T-helper 2 cell (primary cell): Measurements from ENCODE around the gene XIST.
"Not testable (repeated sequence)": the region's sequence is repeated elsewhere in the genome, so short reads cannot be mapped to it uniquely, and the experiment has no call there.

Source experiments
- DNase-seq, 5 experiments: peaks; one replicate each; pipeline versions ENCODE4 v3.0.0 to v3.0.0-alpha.2; 2012 to 2022

The XIST gene

DNA sequence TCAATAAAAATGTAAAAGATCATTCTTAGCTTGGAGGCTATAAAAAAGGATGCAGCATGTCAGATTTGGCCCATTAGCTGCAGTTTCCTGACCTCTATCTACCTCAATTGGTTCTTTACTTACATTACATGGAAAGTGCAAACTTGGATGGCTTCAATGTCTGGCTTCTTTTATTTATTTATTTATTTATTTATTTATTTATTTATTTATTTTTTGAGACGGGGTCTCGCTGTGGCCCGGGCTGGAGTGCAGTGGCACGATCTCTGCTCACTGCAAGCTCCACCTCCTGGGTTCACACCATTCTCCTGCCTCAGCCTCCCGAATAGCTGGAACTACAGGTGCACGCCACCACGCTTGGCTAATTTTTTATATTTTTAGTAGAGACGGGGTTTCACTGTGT is 60.0 kb downstream of the XIST start:
- not testable (repeated sequence) for DNase-seq

DNA sequence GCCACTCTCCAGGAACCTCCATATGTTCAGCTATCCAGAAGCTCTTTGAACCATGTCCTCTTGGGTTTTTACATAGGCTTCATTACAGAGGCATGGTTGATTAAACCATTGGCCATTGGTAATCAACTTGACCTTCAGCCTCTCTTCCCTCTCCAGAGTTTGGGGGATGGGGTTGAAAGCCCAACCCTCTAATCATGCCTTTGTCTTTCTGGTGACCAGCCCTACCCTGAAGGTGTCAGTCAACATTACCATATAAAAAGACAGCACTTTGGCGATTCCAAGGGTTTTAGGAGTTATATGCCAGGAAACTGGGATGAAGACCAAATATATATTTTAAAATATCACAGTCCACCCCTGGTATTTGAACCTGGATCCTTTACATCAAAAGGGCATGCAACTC is 67.0 kb downstream of the XIST start:
- DNase-seq = no peak
